ENCODE measurements around the gene CCNH. TPM values are rescaled to one million over a fixed set of nuclear protein-coding genes. Genes with fewer than 3 reads are reported as not detected.

CCNH gene
- total RNA-seq, result 10 to 100 TPM; 61.4 to 68.0 TPM

DNA sequence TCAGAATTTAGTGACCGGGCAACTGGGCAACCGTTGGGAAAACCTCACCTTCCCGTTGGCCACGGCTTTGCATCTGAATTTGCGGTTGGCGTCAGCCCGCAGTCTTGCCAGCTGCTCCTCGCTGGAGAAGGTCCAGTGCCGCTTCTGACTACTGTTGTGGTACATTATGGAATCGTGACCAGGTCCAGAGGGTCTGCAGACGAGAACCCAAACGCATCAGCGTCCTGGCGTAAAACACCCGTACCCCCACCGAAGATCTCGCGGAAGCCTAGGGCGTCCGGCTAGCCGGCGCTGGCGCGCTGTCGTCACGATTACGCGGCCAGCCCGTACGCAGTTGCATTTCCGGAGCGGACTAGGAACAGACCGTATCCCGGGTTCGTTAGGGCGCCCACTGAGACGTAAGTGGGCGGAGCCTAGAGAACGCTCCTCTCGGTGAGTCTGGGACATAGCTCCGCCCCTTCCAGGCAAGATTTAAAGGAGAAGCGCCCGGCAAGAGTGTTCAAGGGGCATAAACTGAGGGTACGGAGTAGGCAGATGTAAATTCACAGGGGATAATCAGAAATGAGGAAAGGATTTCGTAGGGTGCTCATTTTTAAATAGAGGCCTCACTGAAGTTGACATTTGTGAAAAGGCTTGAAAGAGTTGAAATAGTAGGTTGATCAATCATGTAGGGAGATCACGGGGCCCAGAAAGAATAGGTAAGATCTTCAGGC lies at the start of gene CCNH:
TSS of gene CCNH (minus strand) at position 301 of the 713 bp plus-strand sequence. CDS start at position 165, 136 bp downstream.
- DNase-seq, result peak; percentile 96
- Mint-ChIP-seq H3K4me3 (peak within 1 kb of the TSS; percentile 100), H3K27ac (peak within 1 kb of the TSS; percentile 94)

GRCh38 chr5:87457706-87458105 lies 45.0 kb upstream of the CCNH start:
- peaks cover 20% of the 10 kb centered on the region for H3K27me3 Mint-ChIP-seq
- H3K36me3 Mint-ChIP-seq, result no peaks in the 10 kb centered on the region
- H3K4me1 Mint-ChIP-seq, result peaks cover under 1% of the 10 kb centered on the region
- no peak overlapping the region for H3K4me3 Mint-ChIP-seq
- peaks cover 3% of the 10 kb centered on the region for H3K9me3 Mint-ChIP-seq
- no peak for DNase-seq
- no peak overlapping the region for H3K27ac Mint-ChIP-seq

More for the DNA sequence above, at the start of gene CCNH:
- H3K27me3 Mint-ChIP-seq, result no peaks in the 10 kb centered on the region
- peaks cover 27% of the 10 kb centered on the region for H3K4me1 Mint-ChIP-seq
- H3K9me3 Mint-ChIP-seq, result no peaks in the 10 kb centered on the region
- peaks cover 24% of the 10 kb centered on the region for H3K36me3 Mint-ChIP-seq

DNA sequence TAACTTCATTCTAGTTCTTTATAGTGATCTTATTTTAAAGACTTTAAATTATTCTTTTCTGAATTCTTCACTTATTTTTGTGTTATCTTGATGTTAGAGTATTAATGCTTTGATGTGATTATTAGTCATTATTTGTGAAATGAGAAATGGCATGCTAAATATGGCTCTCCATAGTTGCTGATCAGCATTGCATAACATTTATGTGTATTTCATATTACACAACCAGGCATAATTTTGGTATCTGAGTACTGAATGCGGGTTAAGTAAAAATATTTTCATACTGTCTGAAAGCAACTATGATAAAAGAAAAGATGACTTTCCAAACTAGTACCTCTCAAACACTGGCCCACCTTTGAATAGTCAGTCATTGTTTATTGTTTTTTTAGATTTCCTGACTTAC lies 41.1 kb upstream of the CCNH start:
- peaks cover 13% of the 10 kb centered on the region for H3K27me3 Mint-ChIP-seq
- peaks cover 2% of the 10 kb centered on the region for H3K4me1 Mint-ChIP-seq
- no peak for DNase-seq
- H3K36me3 Mint-ChIP-seq, result no peaks in the 10 kb centered on the region
- no peaks in the 10 kb centered on the region for H3K9me3 Mint-ChIP-seq
- H3K27ac Mint-ChIP-seq, result no peak overlapping the region
- H3K4me3 Mint-ChIP-seq, result no peak overlapping the region

GRCh38 chr5:87452837-87453236 lies 40.1 kb upstream of the CCNH start:
- peaks cover 13% of the 10 kb centered on the region for H3K27me3 Mint-ChIP-seq
- no peak overlapping the region for H3K27ac Mint-ChIP-seq
- H3K4me1 Mint-ChIP-seq, result peaks cover 2% of the 10 kb centered on the region
- H3K36me3 Mint-ChIP-seq, result no peaks in the 10 kb centered on the region
- no peaks in the 10 kb centered on the region for H3K9me3 Mint-ChIP-seq
- H3K4me3 Mint-ChIP-seq, result no peak overlapping the region
- no peak for DNase-seq

DNA sequence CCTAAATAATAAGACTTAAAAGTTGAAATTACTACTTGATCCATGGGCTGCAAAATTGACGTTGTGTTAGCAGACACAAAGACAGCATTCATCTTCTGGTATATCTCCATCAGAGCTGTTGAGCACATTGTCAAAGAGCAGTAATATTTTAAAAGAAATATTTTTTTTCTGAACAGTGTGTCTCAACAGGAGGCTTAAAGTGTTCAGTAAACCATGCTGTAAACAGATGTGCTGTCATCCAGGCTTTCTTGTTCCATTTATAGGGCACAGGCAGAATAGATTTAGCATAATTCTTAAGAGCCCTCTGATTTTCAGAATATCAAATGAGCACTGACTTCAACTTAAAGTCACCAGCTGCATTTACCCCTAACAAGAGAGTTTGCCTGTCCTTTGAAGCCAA lies 29.7 kb upstream of the CCNH start:
- Mint-ChIP-seq H3K4me1 (no peaks in the 10 kb centered on the region), H3K4me3 (no peak overlapping the region), H3K36me3 (no peaks in the 10 kb centered on the region), H3K27me3 (peaks cover 7% of the 10 kb centered on the region), H3K27ac (no peak overlapping the region), H3K9me3 (no peaks in the 10 kb centered on the region)
- no peak for DNase-seq

- no peak overlapping the region for H3K27ac Mint-ChIP-seq
- no peaks in the 10 kb centered on the region for H3K4me1 Mint-ChIP-seq
- no peaks in the 10 kb centered on the region for H3K9me3 Mint-ChIP-seq
- no peak overlapping the region for H3K4me3 Mint-ChIP-seq
- peaks cover 7% of the 10 kb centered on the region for H3K27me3 Mint-ChIP-seq
- H3K36me3 Mint-ChIP-seq, result no peaks in the 10 kb centered on the region
- no peak for DNase-seq
Observed at GRCh38 chr5:87438231-87438630, 25.5 kb upstream of the CCNH start.

- Mint-ChIP-seq H3K27ac (no peak overlapping the region), H3K4me1 (no peaks in the 10 kb centered on the region), H3K9me3 (no peaks in the 10 kb centered on the region), H3K27me3 (peaks cover 7% of the 10 kb centered on the region), H3K36me3 (no peaks in the 10 kb centered on the region), H3K4me3 (no peak overlapping the region)
- DNase-seq, result no peak
Observed at GRCh38 chr5:87437724-87438123, 25.0 kb upstream of the CCNH start.

DNA sequence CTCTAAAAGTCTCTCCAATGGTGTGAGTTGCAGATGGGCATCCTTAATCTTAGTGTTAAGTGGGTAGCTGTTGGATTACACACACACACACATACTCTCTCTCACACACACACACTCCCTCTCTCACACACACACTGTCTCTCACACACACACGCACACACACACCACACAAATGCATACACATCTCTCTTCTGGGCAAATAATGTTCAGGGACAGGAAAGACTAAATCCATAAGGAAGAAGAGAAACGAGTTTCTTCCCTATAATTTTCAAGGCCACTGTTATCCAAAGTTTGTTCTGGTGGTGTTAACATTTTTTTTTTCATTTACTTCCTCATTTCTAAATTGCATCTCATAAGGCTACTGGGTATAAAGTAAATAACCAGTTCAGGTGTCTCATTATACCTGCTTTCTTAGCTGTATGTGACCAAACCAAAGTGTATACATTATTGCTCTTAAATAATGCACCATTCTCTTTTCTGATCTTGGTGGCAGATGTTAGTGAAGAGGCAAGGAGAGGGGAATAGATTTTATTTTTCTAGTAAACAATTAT lies 22.5 kb upstream of the CCNH start:
- no peak for DNase-seq
- H3K4me3 Mint-ChIP-seq, result no peak overlapping the region
- H3K4me1 Mint-ChIP-seq, result no peaks in the 10 kb centered on the region
- H3K36me3 Mint-ChIP-seq, result no peaks in the 10 kb centered on the region
- H3K27ac Mint-ChIP-seq, result no peak overlapping the region
- H3K27me3 Mint-ChIP-seq, result peaks cover 4% of the 10 kb centered on the region
- H3K9me3 Mint-ChIP-seq, result no peaks in the 10 kb centered on the region

- Mint-ChIP-seq H3K36me3 (no peaks in the 10 kb centered on the region), H3K9me3 (no peaks in the 10 kb centered on the region), H3K27ac (no peak overlapping the region), H3K27me3 (peaks cover 2% of the 10 kb centered on the region), H3K4me1 (no peaks in the 10 kb centered on the region), H3K4me3 (no peak overlapping the region)
- no peak for DNase-seq
Observed at GRCh38 chr5:87434461-87434860, 21.7 kb upstream of the CCNH start.

DNA sequence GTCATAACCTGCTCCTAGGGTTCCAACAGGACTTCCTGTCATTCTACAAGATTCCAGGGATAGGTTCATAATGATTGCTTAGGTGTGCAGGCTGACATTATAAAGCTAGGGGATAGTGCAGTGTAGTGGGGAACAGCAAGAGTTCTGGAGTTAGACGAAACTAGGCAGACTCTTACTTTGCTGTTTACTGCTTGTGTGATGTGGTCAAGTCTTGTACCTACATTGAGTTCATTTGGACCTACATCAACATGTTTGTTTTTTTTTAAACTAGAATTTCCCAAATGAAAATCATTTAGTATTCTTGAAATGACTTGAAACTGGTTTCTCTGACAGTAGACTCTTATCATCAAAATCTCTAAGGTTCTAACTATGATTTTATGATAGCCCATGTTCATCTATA lies 21.2 kb upstream of the CCNH start:
- Mint-ChIP-seq H3K4me3 (no peak overlapping the region), H3K4me1 (no peaks in the 10 kb centered on the region), H3K27ac (no peak overlapping the region), H3K27me3 (peaks cover 3% of the 10 kb centered on the region), H3K36me3 (no peaks in the 10 kb centered on the region), H3K9me3 (no peaks in the 10 kb centered on the region)
- DNase-seq, result no peak

- Mint-ChIP-seq H3K4me1 (no peaks in the 10 kb centered on the region), H3K27me3 (peaks cover 6% of the 10 kb centered on the region), H3K9me3 (no peaks in the 10 kb centered on the region), H3K4me3 (no peak overlapping the region), H3K27ac (no peak overlapping the region), H3K36me3 (no peaks in the 10 kb centered on the region)
- no peak for DNase-seq
Observed at GRCh38 chr5:87432460-87432859, 19.7 kb upstream of the CCNH start.

DNA sequence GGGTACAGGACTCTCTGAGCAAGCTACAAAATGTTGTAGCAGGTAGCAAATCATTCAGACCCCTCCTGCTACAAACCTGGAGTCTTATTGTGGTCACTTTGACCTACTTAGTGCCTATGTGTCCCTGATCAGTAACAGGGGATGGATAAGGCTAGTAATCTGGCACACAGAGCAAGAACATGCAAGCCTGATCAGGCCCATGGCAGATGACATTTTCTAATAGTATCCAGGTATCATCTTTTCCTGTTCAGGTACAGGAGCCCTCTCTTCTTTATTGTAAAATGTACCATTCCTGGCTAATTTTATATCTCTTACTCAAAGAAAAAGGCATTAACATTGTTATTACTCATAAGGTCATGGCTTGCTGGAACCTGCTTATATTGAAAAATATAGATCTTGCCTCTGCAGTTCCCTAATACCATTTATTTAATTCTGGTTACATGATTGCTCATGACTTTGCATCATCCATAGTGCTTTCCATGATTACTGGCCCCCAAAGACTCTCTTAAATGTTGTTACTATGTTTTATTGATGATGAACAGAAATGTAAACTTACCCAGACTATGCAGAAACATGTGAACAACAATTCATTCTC lies 18.2 kb upstream of the CCNH start:
- Mint-ChIP-seq H3K36me3 (no peaks in the 10 kb centered on the region), H3K27me3 (peaks cover 10% of the 10 kb centered on the region), H3K4me3 (no peak overlapping the region), H3K27ac (no peak overlapping the region), H3K4me1 (no peaks in the 10 kb centered on the region), H3K9me3 (no peaks in the 10 kb centered on the region)
- no peak for DNase-seq

DNA sequence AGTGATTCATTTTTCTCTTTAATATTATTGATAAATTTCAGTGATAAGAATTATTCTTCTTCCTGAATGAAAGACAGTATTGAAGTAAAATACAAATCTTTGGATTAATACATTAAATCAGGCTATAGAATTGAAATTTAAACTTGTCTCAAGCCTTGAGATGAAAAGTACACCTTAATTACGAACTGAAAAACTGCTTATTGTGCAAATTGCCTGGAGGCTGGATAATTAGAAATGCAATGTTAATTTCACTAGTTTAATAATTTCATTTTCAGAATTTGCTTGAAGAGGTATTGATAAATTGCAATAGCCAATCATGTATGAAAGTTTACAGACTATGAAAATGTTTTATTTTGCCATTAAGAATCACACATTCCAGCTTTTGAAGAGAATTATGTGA lies 11.0 kb upstream of the CCNH start:
- H3K27me3 Mint-ChIP-seq, result peaks cover 7% of the 10 kb centered on the region
- H3K4me1 Mint-ChIP-seq, result no peaks in the 10 kb centered on the region
- DNase-seq, result no peak
- no peaks in the 10 kb centered on the region for H3K36me3 Mint-ChIP-seq
- no peak overlapping the region for H3K4me3 Mint-ChIP-seq
- H3K9me3 Mint-ChIP-seq, result no peaks in the 10 kb centered on the region
- H3K27ac Mint-ChIP-seq, result no peak overlapping the region

DNA sequence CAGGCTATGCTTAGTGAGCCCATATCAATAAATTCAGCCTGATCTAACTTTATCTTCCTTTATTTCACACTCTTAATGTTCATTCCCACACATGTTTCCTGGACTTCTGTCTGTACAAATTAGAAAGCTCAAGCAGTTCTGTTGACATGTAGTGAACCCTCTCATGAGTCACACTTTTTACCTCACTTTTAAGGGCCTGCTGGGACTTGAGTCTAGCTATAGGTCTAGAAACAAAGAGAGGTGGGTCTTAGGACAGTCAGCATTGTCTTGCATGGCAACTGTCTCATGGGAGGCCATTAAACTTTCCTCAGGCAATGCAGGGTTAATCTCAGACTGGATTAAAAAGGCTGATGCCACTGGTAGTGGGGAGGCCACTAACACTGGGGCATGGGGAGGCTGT lies 8.6 kb upstream of the CCNH start:
- H3K9me3 Mint-ChIP-seq, result no peaks in the 10 kb centered on the region
- H3K4me3 Mint-ChIP-seq, result no peak overlapping the region
- H3K27me3 Mint-ChIP-seq, result no peaks in the 10 kb centered on the region
- no peaks in the 10 kb centered on the region for H3K36me3 Mint-ChIP-seq
- no peaks in the 10 kb centered on the region for H3K4me1 Mint-ChIP-seq
- no peak for DNase-seq
- H3K27ac Mint-ChIP-seq, result no peak overlapping the region

- Mint-ChIP-seq H3K27me3 (no peaks in the 10 kb centered on the region), H3K4me3 (no peak overlapping the region), H3K27ac (no peak overlapping the region), H3K4me1 (no peaks in the 10 kb centered on the region), H3K9me3 (no peaks in the 10 kb centered on the region), H3K36me3 (no peaks in the 10 kb centered on the region)
- DNase-seq, result no peak
Observed at GRCh38 chr5:87418506-87418905, 5.8 kb upstream of the CCNH start.

DNA sequence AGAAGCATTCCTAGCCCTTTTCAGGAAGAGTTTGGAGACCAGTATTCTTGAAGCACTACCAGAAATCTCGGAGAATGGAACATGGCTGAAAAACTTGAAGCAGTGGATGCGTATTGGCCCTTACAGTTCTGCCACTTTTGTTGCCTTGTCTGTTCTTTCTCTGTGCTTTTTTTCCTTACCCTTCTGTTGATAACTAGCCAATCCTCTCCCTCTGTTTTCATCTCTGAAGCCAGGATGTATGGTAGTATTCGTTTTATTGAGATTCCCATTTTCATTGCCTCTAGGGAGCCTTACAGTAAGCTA lies 564 bp upstream of the CCNH start:
- Mint-ChIP-seq H3K27ac (peak overlapping the region; percentile 94), H3K36me3 (peaks cover 20% of the 10 kb centered on the region), H3K9me3 (no peaks in the 10 kb centered on the region), H3K4me1 (peaks cover 26% of the 10 kb centered on the region), H3K27me3 (no peaks in the 10 kb centered on the region), H3K4me3 (peak overlapping the region; percentile 100)
- no peak for DNase-seq
